ENCODE data around the gene ADNP.

ADNP gene

DNA sequence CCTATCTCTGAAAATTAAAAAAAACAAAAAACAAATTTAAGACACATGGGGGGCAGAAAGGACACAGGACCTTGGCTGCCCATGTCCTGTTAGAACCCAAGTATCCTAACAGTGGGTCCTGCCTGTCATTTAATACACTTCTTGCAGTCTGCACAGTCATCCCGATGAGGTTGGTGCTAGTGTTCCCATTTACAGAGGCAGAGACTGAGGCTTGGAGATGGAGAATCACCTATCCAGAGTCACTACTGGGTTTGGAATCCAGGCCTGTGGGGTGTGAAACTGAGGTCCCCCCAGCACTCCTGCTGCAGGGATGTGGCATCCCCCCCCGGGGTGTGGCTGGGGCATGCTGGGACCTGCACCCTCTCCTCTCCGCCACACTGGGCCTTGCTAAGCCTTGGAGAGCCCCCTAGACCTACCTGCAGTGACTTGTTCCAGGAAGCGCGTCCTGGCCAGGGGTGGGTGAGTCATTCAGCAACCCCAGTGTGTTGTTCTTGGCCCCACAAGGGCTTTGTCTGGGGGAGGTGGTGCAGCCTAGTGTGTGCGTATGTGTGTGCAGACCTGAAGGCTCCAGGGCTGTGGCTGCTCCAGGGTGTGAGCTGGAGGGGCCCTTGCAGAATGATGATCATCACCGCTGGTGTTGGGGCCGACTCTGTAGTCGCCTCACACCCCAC is 86.7 kb downstream of the ADNP start:
- TF ChIP-seq, protein P1, sequence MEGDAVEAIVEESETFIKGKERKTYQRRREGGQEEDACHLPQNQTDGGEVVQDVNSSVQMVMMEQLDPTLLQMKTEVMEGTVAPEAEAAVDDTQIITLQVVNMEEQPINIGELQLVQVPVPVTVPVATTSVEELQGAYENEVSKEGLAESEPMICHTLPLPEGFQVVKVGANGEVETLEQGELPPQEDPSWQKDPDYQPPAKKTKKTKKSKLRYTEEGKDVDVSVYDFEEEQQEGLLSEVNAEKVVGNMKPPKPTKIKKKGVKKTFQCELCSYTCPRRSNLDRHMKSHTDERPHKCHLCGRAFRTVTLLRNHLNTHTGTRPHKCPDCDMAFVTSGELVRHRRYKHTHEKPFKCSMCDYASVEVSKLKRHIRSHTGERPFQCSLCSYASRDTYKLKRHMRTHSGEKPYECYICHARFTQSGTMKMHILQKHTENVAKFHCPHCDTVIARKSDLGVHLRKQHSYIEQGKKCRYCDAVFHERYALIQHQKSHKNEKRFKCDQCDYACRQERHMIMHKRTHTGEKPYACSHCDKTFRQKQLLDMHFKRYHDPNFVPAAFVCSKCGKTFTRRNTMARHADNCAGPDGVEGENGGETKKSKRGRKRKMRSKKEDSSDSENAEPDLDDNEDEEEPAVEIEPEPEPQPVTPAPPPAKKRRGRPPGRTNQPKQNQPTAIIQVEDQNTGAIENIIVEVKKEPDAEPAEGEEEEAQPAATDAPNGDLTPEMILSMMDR (IDR thresholded peaks at IDR 0.05; ENCODE audit: low read depth, low read length): no peak
- no peak for DNase-seq (ENCODE audit: extremely low read depth, low read depth)

DNA sequence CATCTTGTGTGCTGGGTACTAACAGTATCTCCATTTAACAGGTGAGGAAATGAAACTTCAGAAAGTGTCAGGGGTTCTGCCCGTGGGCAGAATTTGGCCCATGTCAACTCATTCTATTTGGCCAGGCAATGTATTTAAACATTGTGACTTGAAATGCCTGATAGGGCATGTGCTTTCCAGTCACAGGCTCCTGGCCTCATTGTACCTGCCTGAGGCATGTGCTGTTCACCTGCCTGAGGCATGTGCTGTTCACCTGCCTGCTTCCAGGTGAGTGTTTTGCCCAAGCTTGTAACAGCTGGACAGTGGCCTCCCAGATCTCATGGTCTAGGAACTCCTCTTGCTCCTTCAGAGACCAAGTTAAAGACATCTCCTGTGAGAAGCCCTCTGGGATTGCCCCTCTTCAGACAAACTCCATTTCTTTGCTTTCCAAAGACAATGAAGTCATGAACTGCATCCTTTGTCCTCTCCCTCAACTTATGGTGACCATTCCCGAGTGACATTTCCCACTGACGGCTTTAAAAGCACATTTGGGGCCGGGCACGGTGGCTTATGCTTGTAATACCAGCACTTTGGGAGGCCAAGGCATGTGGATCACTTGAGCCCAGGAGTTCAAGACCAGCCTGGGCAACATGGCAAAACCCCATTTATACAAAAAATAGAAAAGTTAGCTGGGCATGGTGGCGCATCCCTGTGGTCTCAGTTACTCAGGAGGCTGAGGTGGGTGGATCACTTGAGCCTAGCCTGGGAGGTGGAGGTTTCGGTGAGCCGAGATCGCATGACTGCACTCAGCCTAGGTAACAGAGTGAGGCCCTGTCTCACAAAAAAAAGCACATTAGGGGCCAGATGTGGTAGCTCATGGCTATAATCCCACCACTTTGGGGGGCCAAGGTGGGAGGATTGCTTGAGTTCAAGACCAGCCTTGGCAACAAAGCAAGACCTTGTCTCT is 87.6 kb downstream of the ADNP start:
- TF ChIP-seq, protein P1 (IDR thresholded peaks at IDR 0.05; ENCODE audit: low read depth, low read length): no peak
- DNase-seq (ENCODE audit: extremely low read depth, low read depth): no peak

DNA sequence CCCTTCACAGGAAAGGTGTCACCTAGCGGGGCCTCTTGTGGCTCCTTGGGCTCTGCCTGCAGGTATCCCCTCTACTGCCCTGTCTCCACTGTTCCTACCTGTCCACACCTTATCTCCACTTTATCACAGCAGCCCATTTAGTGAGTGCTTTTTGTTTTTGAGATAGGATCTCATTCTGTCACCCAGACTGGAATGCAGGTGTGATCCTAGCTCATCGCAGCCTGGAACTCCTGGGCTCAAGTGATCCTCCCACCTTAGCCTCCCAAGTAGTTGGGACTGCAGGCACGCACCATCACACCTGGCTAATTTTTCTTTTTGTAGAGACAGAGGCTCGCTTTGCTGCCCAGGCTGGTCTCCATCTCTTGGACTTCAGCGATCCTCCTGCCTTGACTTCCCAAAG is 88.4 kb downstream of the ADNP start:
- no peak for DNase-seq (ENCODE audit: extremely low read depth, low read depth)
- TF ChIP-seq, protein P1 (IDR thresholded peaks at IDR 0.05; ENCODE audit: low read depth, low read length): no peak
